NK-92 treated with Interleukin-12 subunit alpha and Interleukin-12 subunit beta, amount 100 ng/mL, for 24 hours (cell line): ENCODE data around the gene RPUSD4.
"Not testable (repeated sequence)": the region's sequence is repeated elsewhere in the genome, so short reads cannot be mapped to it uniquely, and the experiment has no call there.

Source experiments
- DNase-seq: peaks from one replicate; lab custom pipeline; 2025; lab: John Stamatoyannopoulos, UW

Gene RPUSD4, protein sequence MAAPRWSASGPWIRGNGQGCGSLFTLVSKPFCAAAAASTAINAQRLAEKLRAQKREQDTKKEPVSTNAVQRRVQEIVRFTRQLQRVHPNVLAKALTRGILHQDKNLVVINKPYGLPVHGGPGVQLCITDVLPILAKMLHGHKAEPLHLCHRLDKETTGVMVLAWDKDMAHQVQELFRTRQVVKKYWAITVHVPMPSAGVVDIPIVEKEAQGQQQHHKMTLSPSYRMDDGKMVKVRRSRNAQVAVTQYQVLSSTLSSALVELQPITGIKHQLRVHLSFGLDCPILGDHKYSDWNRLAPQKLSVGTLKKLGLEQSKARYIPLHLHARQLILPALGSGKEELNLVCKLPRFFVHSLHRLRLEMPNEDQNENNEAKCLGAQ

DNA sequence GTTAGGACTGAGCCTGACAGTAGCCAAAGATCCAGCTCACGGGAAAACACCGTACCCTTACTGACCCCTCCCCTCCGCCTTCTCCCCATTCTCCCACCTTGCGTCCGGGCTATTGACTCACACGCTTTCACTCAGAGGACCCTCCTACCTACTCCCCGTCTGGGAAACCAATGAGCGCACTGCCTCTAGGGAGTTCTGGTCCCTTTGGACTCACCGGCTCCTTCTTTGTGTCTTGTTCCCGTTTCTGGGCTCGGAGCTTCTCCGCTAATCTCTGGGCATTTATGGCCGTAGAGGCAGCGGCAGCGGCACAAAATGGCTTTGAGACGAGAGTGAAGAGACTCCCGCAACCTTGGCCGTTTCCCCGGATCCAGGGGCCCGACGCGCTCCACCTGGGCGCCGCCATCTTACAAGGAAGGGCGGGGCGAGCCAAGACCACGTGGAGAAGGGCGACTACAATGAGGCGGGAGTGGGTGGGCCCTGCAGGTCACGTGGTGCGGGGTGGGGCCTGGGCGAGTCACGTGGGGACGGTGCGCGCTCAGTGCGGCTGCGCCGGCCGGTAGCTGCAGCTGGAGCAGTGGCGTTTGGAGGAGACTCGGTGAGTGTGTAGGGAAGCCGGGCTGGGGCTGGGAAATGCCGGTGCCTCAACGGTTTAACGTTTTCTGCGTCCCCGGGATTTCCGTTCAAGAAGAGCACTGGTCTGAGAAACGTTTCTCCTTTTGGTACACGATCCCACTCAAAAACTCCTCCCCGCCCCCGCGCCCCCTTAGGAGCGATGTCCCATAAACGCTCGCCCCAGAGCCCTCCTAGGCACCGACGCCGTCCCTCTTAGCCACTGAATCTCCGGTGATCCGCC, at the start of gene RPUSD4, which contains the start of gene FAM118B:
Gene RPUSD4 (minus strand): TSS at position 415 of the 853 bp plus-strand sequence. CDS start 12 bp downstream, at position 403.
Gene FAM118B (plus strand): TSS at position 547 of the 853 bp plus-strand sequence. CDS start 23,220 bp downstream, outside the sequence.
- peak; percentile 95 for DNase-seq

DNA sequence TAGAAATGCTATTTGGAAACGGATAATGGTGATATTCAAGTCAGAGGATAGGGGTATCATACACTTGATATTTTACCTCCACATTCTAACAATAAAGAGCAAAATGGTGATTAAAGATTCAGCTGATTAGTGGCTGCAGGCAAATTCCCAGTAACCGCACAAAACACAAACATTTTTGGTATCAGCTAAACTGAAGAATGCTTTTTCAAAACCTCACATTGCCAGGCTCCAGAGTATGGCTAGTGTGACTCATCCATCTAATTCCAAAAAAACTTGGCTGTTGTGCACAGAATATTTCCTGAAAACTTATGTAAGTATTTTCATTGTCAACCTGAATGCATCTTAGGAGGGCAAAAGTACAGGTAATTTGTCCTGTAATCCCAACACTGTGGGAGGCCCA, 46.3 kb upstream of the RPUSD4 start:
- no peak for DNase-seq

DNA sequence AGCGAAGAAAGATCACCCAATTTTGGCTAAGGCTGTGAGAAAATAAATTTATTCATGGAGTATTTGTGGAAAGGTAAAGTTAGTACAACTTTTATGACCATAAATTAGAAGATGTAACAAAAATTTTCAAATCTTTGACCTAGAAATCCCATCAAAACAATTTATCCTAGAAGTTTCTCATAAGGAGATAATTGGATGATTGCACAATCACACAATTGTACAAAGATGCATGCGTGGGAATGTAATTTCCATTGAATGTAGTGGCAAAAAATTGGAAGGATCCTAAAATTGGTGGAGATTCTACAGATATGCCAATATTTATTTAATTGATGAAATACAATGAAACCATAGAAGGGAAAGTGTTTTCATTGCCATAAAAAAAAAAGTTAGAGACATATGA, 45.7 kb upstream of the RPUSD4 start:
- DNase-seq = no peak

DNA sequence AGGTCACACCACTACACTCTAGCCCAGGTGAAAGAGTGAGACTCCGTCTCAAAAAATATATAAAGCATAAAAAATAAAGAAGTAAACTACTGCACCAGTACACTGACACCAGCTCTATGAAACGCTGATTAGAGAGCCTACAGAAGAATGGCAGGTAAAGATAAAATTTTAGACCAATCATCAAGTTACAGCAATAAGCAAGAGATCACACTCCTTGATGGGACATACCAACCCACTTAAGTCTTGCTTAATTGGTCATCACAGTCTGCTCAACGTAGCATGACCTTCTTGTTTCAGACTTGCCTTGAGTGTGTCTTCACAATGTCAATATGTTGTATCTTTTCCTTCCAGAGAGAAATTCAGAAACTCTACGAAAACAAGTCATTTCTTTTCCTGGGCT, 44.8 kb upstream of the RPUSD4 start:
- DNase-seq = no peak

DNA sequence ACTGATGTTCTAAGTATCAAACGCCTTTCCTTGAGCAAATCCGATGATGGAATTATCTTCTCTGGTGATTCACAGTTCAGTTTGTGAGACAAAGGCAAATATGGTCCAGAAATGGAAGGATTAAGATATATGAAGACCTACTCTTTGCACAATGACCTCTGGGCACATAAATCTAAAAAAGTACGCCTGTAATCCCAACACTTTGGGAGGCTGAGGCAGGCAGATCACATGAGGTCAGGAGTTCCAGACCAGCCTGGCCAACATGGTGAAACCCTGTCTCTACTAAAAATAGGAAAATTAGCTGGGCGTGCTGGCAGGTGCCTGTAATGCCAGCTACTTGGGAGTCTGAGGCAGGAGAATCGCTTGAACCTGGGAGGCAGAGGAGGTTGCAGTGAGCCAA, 44.1 kb upstream of the RPUSD4 start:
- not testable (repeated sequence) for DNase-seq

DNA sequence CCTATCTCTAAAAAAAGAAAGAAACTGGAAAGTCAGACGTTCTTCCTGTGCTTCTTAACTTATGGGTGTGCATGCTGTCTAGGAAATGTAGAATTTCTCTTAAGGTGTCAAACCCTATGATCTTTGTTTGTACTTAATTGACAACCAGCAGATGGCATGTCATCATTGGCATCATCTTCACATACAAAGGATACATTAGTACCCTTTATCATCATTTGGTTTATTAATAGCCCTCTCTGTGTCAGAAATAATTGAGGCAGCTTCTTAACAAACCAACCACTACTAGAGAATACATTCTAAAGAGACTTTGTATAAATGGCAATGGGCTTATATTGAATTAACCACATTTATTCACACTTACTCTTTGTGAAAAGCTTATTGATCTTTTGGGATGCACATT, 43.4 kb upstream of the RPUSD4 start:
- no peak for DNase-seq

DNA sequence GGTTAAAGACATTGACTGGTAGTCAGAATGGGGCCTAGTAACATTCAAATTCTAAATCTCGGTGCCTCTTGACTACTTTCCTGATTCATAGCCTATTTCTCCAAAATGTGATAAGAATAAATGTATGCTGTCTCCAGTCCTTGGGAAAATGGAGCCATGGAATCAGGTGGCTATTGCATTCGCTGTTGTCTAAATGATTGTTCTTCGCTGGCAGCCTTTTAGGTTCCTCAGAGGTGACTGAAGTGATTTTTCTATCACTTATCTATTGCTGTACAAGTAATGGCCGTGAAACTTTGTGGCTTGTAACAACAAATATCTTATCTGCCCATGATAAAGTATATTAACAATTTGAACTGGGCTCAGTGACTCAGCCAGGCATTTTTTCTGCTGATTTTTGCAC, 41.8 kb upstream of the RPUSD4 start:
- DNase-seq = no peak

DNA sequence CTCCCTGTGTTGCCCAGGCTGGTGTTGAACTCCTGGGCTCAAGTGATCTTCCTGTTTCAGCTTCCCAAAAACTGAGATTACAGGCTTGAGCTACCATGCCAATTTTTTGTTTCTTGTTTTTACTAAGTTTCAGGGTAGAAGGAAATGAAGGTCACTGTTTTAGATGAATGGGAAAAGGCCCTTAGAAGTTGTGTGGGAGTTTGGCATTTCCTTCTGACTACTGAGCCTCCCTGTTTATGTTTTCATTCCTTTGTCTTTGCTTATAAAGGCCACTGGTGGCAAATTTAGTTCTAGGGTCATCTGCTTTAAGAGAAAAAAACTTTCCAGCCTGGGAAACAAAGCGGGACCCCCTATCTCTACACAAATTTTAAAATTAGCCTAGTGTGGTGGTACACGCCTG, 35.2 kb upstream of the RPUSD4 start:
- DNase-seq = no peak

DNA sequence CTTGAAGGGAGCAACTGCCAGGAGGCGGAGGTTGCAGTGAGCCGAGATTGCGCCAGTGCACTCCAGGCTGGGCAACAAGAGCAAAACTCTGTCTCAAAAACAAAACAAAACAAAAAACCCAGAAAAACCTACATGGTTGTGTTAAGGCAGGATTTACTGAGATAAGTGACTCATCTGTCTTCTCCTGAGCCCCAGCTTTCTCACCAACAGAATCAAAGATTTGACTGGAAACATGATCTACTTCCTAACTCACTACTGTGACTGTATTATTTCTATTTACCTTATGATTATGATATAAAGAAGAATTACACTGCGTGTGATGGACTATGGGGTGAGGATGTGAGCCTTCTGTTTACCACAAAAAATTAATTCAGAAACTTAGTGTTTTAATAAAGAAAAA, 21.9 kb upstream of the RPUSD4 start:
- DNase-seq = no peak

DNA sequence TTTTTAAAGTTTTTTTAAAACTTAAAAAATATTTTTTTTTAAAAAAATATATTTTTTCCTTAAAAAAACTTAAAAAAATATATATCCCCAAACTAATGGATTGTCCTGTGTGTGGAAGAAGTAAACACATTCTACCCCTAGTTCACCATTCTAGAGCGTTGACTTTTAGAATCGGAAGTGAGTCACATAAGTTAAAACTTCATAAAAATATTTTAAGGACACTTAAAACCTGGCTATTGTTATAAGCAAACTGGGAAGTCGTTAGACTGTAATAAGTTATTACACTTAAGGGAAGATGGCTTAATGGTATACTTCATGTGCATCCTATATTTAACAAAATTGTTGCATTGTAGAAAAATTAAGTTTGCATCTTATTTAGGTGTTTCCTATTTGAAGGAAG, 21.2 kb upstream of the RPUSD4 start:
- DNase-seq = no peak

DNA sequence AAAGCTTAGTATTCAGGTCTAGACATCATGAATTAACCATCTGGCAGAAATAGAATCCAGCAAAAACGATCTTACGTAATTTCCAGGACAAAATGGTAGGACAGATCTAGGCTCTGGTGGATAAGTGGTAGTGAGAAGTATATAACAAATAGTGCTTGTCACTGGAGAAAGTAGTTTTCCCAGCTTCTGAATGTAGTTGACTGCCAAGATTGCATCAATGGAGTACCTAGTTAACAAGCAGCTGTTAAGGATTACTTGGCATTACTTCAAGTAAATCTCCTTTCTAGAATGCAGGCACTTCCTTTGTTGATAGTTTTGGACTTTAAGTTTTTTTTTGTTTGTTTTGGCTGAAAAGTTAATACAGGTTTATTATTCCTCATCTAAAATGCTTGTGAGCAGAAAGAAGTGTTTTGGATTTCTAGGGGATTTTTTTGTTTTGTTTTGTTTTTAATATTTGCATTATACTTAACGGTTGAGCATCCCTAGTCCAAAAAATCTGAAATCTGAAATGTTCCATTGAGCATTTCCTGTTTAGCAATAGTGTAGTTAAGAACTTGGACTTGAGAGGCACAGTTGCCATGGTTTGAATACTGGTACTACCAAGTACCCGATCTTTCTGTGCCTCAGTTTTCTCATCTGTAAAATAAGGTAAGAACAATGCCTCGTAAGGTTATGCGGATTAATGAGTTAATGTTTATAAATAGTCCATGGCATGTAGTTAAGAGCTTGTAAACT, 20.4 kb upstream of the RPUSD4 start:
- DNase-seq = no peak

DNA sequence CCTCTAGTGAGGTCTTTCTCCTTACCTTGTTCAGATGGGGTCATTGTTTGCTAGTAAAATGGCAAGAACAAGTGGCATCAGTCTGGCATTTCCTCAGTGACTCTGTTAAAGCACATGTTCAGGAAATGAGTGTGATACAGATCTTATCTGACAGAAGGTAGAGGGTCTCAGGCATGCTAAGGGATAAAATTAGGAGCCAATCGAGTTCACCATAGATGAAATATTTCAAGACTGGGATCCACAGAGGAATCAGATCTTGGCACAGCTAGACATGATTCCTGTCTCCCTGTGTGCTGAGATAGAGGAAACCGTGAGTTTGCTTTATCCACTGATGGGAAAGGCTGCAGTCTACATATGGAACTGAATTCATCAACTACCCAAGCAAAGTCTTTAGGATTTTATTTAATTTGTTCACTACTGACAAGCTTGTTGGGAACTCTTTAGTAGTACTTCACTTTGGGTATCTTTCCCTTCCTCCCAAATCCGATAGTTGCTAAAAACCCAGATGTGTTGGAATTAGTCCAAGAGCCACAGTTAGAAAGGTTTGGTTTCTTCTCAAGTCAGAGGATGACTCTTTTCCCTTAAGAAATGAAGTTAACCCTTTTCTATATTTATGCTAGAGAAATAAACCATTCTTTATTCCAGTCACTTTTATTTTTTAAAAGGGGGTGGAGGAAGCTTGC, 18.5 kb upstream of the RPUSD4 start:
- no peak for DNase-seq

DNA sequence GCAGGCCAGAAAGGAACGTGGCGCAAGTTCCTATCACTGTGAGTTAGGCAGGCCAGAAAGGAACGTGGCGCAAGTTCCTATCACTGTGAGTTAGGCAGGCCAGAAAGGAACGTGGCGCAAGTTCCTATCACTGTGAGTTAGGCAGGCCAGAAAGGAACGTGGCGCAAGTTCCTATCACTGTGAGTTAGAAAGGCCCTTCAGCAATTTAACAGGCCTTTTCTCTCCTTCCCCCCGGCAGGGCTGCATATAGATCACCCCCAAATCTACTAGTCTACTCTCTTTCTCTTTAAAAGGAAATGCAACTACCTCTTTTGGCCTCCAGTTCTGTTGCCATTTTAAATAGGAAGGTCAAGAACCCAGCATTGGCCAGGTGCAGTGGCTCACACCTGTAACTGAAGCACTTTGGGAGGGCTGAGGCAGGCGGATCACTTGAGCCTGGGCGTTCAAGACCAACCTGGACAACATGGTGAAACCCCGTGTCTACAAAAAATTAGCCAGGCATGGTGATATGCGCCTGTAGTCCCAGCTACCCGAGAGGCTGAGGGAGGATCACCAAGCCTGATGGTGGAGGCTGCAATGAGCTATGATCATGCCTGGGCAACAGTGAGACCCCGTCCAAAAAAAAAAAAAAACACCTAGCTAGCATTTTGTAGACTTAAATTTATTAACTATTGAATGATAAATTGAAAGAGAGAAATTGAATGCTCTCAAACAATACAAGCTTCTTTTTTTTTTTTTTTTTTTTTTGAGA, 15.1 kb upstream of the RPUSD4 start:
- DNase-seq = no peak

DNA sequence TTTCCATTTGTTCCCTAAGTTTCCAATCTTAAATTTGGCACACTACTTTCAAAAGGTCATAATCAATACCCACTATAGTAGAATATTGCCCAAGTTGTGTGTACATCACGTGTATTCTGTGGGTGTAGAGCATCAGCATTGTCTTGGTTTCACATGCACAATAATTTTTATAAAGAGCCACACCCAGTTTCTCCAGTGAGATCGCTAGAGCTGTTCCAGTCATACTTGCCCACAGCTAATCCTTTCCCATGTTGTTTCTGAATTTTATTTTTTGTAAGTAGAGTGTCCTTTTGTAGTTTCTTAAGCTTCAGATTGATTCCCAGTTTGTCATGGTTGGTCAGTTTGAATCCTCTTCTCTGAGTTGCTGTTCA, 13.8 kb upstream of the RPUSD4 start:
- DNase-seq = no peak

DNA sequence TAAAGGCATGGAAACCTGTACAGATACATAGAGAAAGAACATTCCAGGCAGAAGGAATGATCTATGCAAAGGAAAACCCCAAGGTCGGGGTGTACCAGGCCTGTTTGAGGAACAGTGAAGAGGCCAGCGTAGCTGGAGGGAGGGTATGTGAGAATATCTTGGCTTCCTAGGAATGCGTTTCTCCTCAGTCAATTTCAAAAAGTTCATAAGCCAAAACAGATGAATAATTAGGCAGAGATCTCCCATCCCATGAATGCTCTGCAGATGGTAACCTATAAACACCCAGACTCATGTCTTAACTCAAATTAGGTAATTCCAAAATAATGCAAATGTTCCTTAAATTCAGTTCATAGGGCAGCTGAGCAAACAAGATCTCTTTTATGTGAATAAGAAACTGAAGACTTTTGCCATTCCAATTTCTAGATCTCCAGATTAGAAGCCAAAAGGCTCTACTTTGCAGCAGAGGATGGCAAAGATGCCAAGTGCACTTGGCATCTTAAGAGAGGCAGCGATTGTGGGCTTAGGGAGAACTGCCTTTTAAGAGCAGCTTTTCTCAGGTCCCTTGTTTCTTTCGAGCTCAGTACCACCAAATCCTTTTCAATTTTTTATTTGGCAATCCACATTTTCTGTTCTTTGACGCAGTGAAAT, 13.3 kb upstream of the RPUSD4 start:
- no peak for DNase-seq

DNA sequence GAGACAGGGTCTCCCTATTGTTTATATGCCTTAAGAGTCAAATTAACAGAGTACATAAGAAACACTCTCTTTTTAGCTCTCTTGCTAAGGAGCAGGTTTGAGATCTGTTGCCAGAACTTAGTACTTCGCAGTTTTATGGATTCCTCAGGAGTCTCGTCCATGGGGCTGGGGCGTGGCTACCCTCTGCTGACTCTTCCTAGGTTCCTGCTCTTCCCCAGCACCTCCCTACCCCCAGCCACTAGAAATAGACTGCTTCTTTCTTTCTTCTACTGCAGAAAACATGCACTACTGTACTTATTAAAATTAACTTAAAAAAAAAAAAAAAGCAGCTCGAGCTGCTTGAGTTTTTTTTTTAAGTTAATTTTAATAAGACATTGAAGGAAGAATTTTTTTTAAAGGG, 8.1 kb upstream of the RPUSD4 start:
- no peak for DNase-seq

DNA sequence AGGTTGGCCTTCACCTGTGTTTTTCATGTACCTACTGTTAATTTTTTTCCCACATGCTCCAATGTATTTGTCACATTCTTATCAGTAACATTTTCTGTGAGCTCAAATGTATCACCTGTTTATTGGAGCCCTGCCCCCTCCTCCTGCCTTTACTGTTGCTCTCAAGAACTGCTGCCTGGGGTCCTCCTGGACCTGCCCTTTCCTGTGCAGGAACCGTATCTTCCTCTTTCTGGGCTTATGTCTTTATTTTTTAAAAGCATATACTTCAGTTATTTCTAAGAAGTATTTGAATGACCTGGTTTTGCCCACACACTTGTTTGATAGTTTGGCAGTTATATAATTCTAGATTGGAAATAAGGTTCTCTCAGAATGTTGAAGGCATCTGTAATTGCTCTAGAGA, 6.0 kb upstream of the RPUSD4 start:
- DNase-seq = no peak

DNA sequence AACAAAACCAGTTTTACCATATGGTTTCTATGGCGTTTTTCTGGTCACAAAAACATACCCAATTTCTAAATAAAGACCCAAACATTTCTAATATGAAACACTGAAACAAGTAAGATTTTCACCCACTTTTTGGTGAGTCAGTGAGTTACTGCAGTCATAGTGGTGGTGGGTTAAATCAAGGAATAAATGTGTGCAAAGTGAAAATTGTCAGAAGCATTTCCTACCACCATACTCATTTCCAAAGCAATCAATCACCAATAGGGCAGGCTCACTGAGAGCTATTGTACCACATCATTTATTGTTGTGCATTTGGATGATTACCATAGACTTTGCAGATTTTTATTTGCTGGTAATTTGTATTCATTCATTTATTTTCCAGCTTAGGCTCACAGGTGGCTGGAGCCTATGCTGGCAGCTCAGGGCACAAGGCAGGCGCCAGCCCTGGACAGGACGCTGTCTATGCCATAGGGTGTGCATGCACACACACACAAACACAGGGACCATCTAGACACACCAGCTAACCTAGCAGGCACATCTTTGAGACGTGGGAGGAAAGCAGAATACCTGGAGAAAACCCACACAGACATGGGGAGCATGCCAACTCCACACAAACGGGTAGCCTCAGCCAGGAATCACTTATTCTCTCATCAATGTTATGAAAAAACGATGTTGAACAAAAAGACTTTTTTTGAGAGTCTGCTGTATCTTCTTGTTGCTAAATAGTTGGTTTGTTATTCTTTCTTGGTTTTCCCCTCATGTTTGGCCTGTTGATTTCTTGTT, 5.3 kb upstream of the RPUSD4 start:
- DNase-seq = no peak

DNA sequence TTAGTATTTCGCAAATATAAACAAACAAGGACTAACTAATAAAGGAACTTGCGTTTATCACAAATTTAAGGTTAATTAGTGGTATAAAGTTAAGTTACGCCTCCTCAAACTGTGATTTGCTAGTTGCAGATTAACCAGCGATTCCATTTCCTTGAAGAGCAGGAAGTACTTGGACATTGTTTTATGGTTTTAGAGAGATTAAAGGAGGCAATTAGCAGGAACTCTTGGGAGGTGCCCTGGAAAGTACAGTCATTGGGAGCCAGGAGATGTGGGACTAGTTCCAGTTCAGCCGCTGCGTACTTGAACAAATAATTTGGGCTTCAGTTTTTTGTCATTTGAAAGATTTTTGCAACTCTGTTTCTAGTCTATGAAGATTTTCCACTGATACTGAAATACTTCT, 3.4 kb upstream of the RPUSD4 start:
- DNase-seq = no peak

DNA sequence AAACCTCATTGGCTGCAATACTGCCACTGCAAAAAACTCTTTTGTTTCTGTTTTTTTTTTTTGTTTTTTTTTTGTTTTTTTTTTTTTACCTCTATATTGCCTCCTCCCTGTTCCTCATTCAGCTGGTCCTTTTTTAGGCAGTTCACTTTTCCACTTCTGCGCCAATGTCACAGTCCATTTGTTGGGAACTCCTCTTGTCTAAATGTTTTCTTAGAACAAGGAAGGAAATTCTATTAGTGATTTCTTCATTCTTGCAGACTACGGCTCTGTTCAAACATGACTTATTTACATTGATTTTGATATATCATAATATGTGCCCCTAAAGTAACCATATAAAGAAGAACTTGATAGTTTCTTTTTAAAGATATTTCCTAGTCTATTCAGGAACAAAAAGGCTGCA, 3.0 kb upstream of the RPUSD4 start:
- no peak for DNase-seq
